ENCODE results near the gene TMEM92.

GRCh38 chr17:50225701-50226240, 48.5 kb upstream of the TMEM92 start:
- TF ChIP-seq CTCF (IDR thresholded peaks at IDR 0.05): no peak
- TF ChIP-seq POLR2A (IDR thresholded peaks at IDR 0.05): no peak

All from adrenal gland (tissue), 5 donors.